Naive thymus-derived CD8-positive, alpha-beta T cell (primary cell): ENCODE data around the gene MYH11. TPM values are rescaled to one million over a fixed set of nuclear protein-coding genes. Genes with fewer than 3 reads are reported as not detected.
A peak's percentile ranks its signal among the peaks of the same experiment; 100 is the strongest.

Experiments used
- ATAC-seq, 2 donors: fragments of 150-1000 bp; cut with Tn5 transposase in 1 of 2; sonication (Bioruptor Pico), chemical (Tn5 transposase) in 1 of 2; 1 replicate in 1 of 2; 2 replicates in 1 of 2; pipeline ENCODE4 v1.10.0; 2021; ENCODE audit warnings: mild to moderate bottlenecking in 2 of 2, moderate library complexity in 2 of 2
- POLR2A ChIA-PET: fragments of 350-600 bp; sonication (Branson Sonifier 250); formaldehyde crosslinking; loops from one replicate; lab custom pipeline; 2021; ENCODE audit warnings: antibody characterized with exemption; lab: Charles Lee
- DNase-seq, 10 donors: peaks; one replicate each; pipeline versions ENCODE4 v3.0.0 to v3.0.0-alpha.2; 2020 to 2022
- H3K27ac Mint-ChIP-seq, 10 donors: one replicate each; pipeline ENCODE4 v1.8.0; 2020 to 2022; ENCODE audit warnings: mild to moderate bottlenecking in 10 of 10, mixed read lengths in 10 of 10, moderate library complexity in 4 of 10, inconsistent platforms in 1 of 10
- H3K27me3 Mint-ChIP-seq, 5 donors: one replicate each; pipeline ENCODE4 v1.8.0; 2021 to 2022; ENCODE audit warnings: mixed read lengths in 5 of 5
- H3K36me3 Mint-ChIP-seq, 3 donors: one replicate each; pipeline ENCODE4 v1.8.0; 2020 to 2022; ENCODE audit warnings: mixed read lengths in 3 of 3, mild to moderate bottlenecking in 2 of 3, inconsistent platforms in 1 of 3
- H3K4me1 Mint-ChIP-seq, 4 donors: one replicate each; pipeline ENCODE4 v1.8.0; 2021 to 2022; ENCODE audit warnings: mixed read lengths in 4 of 4
- H3K4me3 Mint-ChIP-seq, 10 donors: one replicate each; pipeline ENCODE4 v1.8.0; 2020 to 2022; ENCODE audit warnings: mild to moderate bottlenecking in 10 of 10, mixed read lengths in 10 of 10, moderate library complexity in 6 of 10, inconsistent platforms in 1 of 10
- H3K9me3 Mint-ChIP-seq, 9 donors: one replicate each; pipeline ENCODE4 v1.8.0; 2020 to 2022; ENCODE audit warnings: mixed read lengths in 9 of 9, mild to moderate bottlenecking in 3 of 9, inconsistent platforms in 1 of 9, moderate library complexity in 1 of 9
- polyA plus RNA-seq, 3 donors: library from polyadenylated mRNA; unstranded; fragments of 300-500 nt; fragmentation: Illumina TruSeq; gene quantifications; one replicate each; pipeline ENCODE4 v1.2.3, GENCODE V29; 2021
- total RNA-seq, 8 experiments: library from RNA in 2 of 8; stranded (reverse) in 2 of 8; gene quantifications; one replicate each; pipeline ENCODE4 v1.2.3 and lab custom pipeline; 2021 to 2026

Gene MYH11
- total and polyA plus RNA-seq, 5 experiments from 2014 or later: 0.20 to 0.59 TPM; not detected in 3

DNA sequence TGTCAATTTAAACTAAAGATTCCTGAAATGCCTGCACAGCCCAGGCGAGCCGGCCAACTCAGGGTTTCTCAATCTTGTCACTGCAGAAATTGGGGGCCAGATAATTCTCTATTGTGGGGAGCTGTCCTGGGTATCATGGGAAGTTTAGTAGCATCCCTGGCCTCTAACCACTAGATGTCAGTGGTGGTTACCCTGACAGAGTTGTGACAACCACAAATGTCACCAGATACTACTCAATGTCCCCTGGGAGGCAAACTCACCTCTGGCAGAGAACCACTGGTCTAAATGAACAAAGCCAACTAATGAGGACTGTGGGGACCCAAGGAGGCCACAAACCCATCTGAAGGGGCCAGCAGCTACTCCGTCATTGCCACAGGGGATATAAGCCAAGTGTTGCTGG is 90.9 kb downstream of the MYH11 start:
- Mint-ChIP-seq H3K27me3 (peaks cover 7 to 28% (median 16%) of the 10 kb centered on the region in 5 donors), H3K4me1 (peaks cover 0 to 3% (median 1%) of the 10 kb centered on the region in 4 donors), H3K4me3 (no peak overlapping the region), H3K9me3 (peaks cover 0 to 8% (median 2%) of the 10 kb centered on the region in 9 donors), H3K27ac (no peak overlapping the region), H3K36me3 (peaks cover 0 to 5% (median 0%) of the 10 kb centered on the region in 3 donors)
- DNase-seq (peak in 6 of 10 donors; percentile 2 to 34 (median 20)), ATAC-seq (peak in 1 of 2 donors; percentile 43)
- POLR2A ChIA-PET: no interaction called here

DNA sequence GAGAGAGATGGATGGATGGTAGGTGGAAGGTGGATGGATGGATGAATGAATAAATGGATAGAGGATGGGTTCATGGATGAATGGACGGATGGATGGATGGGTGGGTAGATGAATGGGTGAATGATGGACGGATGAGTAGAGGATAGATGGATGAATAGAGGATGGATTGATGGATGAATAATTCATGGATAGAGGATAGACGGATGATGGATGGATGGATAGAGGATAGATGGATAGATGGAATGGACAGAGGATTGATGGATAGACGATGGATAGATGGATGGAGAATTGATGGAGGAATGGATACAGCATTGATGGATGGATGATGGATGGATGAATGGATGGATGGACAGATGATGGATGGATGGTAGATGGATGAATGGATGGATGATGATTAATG is 91.7 kb downstream of the MYH11 start:
- Mint-ChIP-seq H3K4me1 (peaks cover 0 to 6% (median 2%) of the 10 kb centered on the region in 4 donors), H3K27me3 (peaks cover 10 to 30% (median 19%) of the 10 kb centered on the region in 5 donors), H3K9me3 (peaks cover 0 to 8% (median 2%) of the 10 kb centered on the region in 9 donors), H3K27ac (no peak overlapping the region), H3K36me3 (peaks cover 0 to 5% (median 0%) of the 10 kb centered on the region in 3 donors), H3K4me3 (no peak overlapping the region)
- ATAC-seq: no peak
- POLR2A ChIA-PET: no interaction called here
- DNase-seq: no peak

GRCh38 chr16:15764112-15764511 is 92.7 kb downstream of the MYH11 start:
- Mint-ChIP-seq H3K4me1 (peaks cover 0 to 7% (median 3%) of the 10 kb centered on the region in 4 donors), H3K27me3 (peaks cover 11 to 34% (median 20%) of the 10 kb centered on the region in 5 donors), H3K9me3 (peaks cover 0 to 5% (median 2%) of the 10 kb centered on the region in 9 donors), H3K36me3 (peaks cover 0 to 5% (median 0%) of the 10 kb centered on the region in 3 donors), H3K27ac (no peak overlapping the region), H3K4me3 (no peak overlapping the region)
- ATAC-seq (no peak), DNase-seq (no peak)
- POLR2A ChIA-PET: no interaction called here

GRCh38 chr16:15760129-15760528 is 96.7 kb downstream of the MYH11 start:
- POLR2A ChIA-PET: no interaction called here
- peaks cover 0 to 19% (median 6%) of the 10 kb centered on the region in 4 donors for H3K4me1 Mint-ChIP-seq
- ATAC-seq (no peak), DNase-seq (no peak)
- no peaks in the 10 kb centered on the region for H3K9me3 Mint-ChIP-seq
- peaks cover 9 to 29% (median 12%) of the 10 kb centered on the region in 5 donors for H3K27me3 Mint-ChIP-seq
- H3K36me3 Mint-ChIP-seq: no peaks in the 10 kb centered on the region
- H3K4me3 Mint-ChIP-seq: no peak overlapping the region
- peak overlapping the region in 1 of 10 donors; percentile 28 for H3K27ac Mint-ChIP-seq

DNA sequence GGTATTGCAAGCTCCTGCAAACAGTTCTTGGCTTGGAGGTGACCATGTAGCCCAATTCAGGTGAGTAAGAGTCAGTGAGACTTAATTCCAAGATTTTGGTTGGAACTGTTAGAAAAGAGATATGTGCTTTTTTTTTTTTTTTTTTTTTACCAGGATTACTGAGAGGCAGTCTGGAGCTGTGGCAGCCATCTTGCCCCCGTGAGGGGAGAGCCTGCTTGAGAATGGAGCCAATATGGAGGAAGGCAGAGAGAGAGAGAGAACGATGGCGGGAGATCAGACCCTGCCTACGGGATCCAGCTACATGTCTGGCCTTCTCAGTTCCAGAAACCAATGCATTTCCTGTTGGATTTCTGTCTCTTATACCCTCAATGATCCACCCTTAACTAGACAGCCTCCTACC is 97.8 kb downstream of the MYH11 start:
- Mint-ChIP-seq H3K4me1 (peaks cover 0 to 19% (median 6%) of the 10 kb centered on the region in 4 donors), H3K9me3 (no peaks in the 10 kb centered on the region), H3K27ac (peak overlapping the region in 1 of 10 donors; percentile 49), H3K36me3 (no peaks in the 10 kb centered on the region), H3K4me3 (peak overlapping the region in 1 of 10 donors; percentile 58), H3K27me3 (peaks cover 6 to 24% (median 8%) of the 10 kb centered on the region in 5 donors)
- POLR2A ChIA-PET: no interaction called here
- DNase-seq (no peak), ATAC-seq (no peak)

DNA sequence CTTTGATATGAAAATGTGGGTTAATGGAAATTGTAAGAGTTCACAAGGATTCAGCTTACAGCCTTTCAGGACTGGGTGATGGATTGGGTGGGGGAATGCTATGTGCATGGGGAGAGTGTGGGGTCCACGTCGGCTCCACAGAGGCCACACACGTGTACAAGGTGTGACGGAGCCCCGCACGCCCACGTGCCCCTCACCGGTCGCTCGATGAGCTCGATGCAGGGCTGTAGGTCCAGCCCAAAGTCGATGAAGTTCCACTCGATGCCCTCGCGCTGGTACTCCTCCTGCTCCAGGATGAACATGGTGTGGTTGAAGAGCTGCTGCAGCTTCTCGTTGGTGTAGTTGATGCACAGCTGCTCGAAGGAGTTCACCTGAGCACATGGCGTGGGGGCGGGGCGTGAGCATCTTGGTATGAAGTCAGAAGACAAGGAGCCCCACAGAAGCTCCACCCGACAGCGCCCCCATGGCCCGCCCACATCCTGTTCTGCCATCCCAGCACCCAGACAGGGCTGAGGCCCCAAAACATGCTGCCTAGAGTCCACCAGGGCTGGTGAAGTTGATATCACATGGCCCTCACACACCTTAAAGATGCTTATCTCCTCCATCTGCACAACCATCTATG is 99.1 kb downstream of the MYH11 start:
- ATAC-seq (peak in 1 of 2 donors; percentile 66), DNase-seq (peak in 4 of 10 donors; percentile 8 to 42 (median 19))
- no peak overlapping the region for H3K27ac Mint-ChIP-seq
- no peaks in the 10 kb centered on the region for H3K36me3 Mint-ChIP-seq
- H3K27me3 Mint-ChIP-seq: peaks cover 5 to 21% (median 6%) of the 10 kb centered on the region in 5 donors
- POLR2A ChIA-PET: interaction anchor here (0.7 kb wide), 1 partner anchor 77 kb away, joined by 5 read pairs; no protein-coding TSS in a partner anchor
- peaks cover 0 to 19% (median 6%) of the 10 kb centered on the region in 4 donors for H3K4me1 Mint-ChIP-seq
- H3K4me3 Mint-ChIP-seq: no peak overlapping the region
- no peaks in the 10 kb centered on the region for H3K9me3 Mint-ChIP-seq

DNA sequence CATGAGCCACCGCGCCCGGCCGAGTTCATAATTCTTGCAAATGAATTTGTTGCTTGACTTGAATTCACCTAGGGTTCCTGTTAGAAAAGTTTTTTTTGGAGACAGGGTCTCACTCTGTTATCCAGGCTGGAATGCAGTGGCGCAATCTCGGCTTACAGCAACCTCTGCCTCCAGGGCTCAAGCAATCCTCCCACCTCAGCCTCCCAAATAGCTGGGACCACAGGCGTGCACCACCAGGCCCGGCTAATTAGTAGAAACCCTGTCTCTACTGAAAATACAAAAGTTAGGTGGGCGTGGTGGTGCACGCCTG is 99.8 kb downstream of the MYH11 start:
- no peak overlapping the region for H3K27ac Mint-ChIP-seq
- DNase-seq: no peak
- no peaks in the 10 kb centered on the region for H3K36me3 Mint-ChIP-seq
- peaks cover 0 to 17% (median 6%) of the 10 kb centered on the region in 5 donors for H3K27me3 Mint-ChIP-seq
- H3K4me3 Mint-ChIP-seq: peak overlapping the region in 2 of 10 donors; percentile 19 to 49
- H3K9me3 Mint-ChIP-seq: no peaks in the 10 kb centered on the region
- H3K4me1 Mint-ChIP-seq: peaks cover 0 to 19% (median 5%) of the 10 kb centered on the region in 4 donors
- no peak for ATAC-seq
- POLR2A ChIA-PET: no interaction called here

GRCh38 chr16:15754821-15755534 is 101.8 kb downstream of the MYH11 start:
- ATAC-seq (no peak), DNase-seq (no peak)
- Mint-ChIP-seq H3K4me1 (peaks cover 0 to 17% (median 4%) of the 10 kb centered on the region in 4 donors), H3K4me3 (no peak overlapping the region), H3K9me3 (no peaks in the 10 kb centered on the region), H3K27ac (no peak overlapping the region), H3K27me3 (peaks cover 0 to 8% (median 0%) of the 10 kb centered on the region in 5 donors), H3K36me3 (peaks cover 0 to 3% (median 0%) of the 10 kb centered on the region in 3 donors)
- POLR2A ChIA-PET: no interaction called here

GRCh38 chr16:15752717-15753488 is 103.9 kb downstream of the MYH11 start:
- Mint-ChIP-seq H3K4me3 (no peak overlapping the region), H3K27me3 (peaks cover 0 to 4% (median 0%) of the 10 kb centered on the region in 5 donors), H3K27ac (no peak overlapping the region), H3K36me3 (peaks cover 0 to 12% (median 8%) of the 10 kb centered on the region in 3 donors), H3K4me1 (peaks cover 0 to 10% (median 6%) of the 10 kb centered on the region in 4 donors), H3K9me3 (no peaks in the 10 kb centered on the region)
- POLR2A ChIA-PET: no interaction called here
- no peak for ATAC-seq
- DNase-seq: no peak

GRCh38 chr16:15751940-15752339 is 104.9 kb downstream of the MYH11 start:
- peaks cover 0 to 17% (median 14%) of the 10 kb centered on the region in 3 donors for H3K36me3 Mint-ChIP-seq

GRCh38 chr16:15749985-15750384 is 106.8 kb downstream of the MYH11 start:
- H3K36me3 Mint-ChIP-seq: peaks cover 0 to 26% (median 14%) of the 10 kb centered on the region in 3 donors
- peak in 1 of 10 donors; percentile 40 for DNase-seq
- H3K27me3 Mint-ChIP-seq: no peaks in the 10 kb centered on the region
- no peak overlapping the region for H3K27ac Mint-ChIP-seq
- ATAC-seq: no peak
- H3K4me1 Mint-ChIP-seq: peaks cover 0 to 8% (median 2%) of the 10 kb centered on the region in 4 donors
- POLR2A ChIA-PET: no interaction called here
- no peak overlapping the region for H3K4me3 Mint-ChIP-seq
- no peaks in the 10 kb centered on the region for H3K9me3 Mint-ChIP-seq

More at GRCh38 chr16:15751940-15752339, 104.9 kb downstream of the MYH11 start:
- DNase-seq (no peak), ATAC-seq (no peak)
- Mint-ChIP-seq H3K9me3 (no peaks in the 10 kb centered on the region), H3K27ac (no peak overlapping the region), H3K27me3 (peaks cover 0 to 2% (median 0%) of the 10 kb centered on the region in 5 donors), H3K4me3 (no peak overlapping the region), H3K4me1 (peaks cover 0 to 8% (median 2%) of the 10 kb centered on the region in 4 donors)
- POLR2A ChIA-PET: no interaction called here

GRCh38 chr16:15749371-15749770 is 107.5 kb downstream of the MYH11 start:
- no peak for ATAC-seq
- H3K27ac Mint-ChIP-seq: peak overlapping the region in 1 of 10 donors; percentile 81

More at GRCh38 chr16:15749371-15749770, 107.5 kb downstream of the MYH11 start:
- Mint-ChIP-seq H3K9me3 (no peaks in the 10 kb centered on the region), H3K36me3 (peaks cover 0 to 30% (median 14%) of the 10 kb centered on the region in 3 donors), H3K4me3 (no peak overlapping the region), H3K4me1 (peaks cover 0 to 8% (median 3%) of the 10 kb centered on the region in 4 donors), H3K27me3 (no peaks in the 10 kb centered on the region)
- POLR2A ChIA-PET: no interaction called here
- DNase-seq: no peak
